Fibroblast of the conjunctiva (primary cell): ENCODE data around the gene SERPINA4.

Source experiments
- DNase-seq: peaks from one replicate; pipeline ENCODE4 v3.0.0-alpha.2; 2010; ENCODE audit warnings: low read depth

The SERPINA4 gene

GRCh38 chr14:94615823-94616570, 54.8 kb downstream of the SERPINA4 start:
- DNase-seq = no peak

GRCh38 chr14:94617366-94617941, 56.2 kb downstream of the SERPINA4 start:
- DNase-seq = no peak

DNA sequence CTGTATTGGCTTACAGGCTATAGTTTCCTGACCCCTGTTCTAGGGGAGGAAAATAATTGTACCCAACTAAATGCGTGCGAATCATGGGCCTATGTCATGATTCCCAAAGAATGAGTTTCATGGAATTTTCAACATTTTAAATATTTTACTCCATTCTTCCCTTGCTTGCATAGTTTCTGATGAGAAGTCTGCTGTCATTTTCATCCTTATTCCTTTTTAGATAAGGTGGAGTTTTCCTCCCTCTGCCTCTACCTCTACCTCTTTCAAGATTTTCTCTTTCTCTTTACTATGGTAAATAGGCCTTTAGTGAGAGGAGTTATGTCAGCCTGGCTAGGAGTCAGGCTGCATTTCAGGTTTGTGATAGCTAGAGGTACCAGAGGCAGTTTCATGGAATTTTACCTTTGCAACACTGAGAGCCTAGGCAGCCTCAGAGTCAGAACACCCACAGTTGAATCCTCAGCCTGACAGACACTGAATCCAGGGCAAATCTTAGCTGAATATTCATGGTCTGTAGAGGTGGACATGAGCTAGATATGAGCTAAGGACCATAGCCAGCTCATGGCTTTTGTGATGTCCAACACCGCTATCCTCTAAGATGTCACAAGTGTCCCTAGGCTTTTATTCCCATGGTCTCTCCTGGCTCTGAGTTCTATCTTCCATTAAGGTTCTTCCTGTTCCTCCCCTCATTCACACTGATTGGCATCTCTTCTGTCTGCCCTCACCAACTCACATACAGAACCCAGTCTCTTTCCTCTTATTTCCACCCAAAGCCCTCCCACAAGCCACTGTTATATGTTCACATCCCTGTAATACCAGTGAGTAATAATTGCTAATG, 57.0 kb downstream of the SERPINA4 start:
- no peak for DNase-seq

GRCh38 chr14:94619297-94619696, 58.1 kb downstream of the SERPINA4 start:
- DNase-seq = no peak
